Stimulated activated CD4-positive, alpha-beta T cell treated with anti-CD3 and anti-CD28 coated beads, Interleukin-15, amount 100 ng/mL, for 1 hour (primary cell): ENCODE data around the gene ARFGAP1.
A peak's percentile ranks its signal among the peaks of the same experiment; 100 is the strongest.
"Not testable (repeated sequence)": the region's sequence is repeated elsewhere in the genome, so short reads cannot be mapped to it uniquely, and the experiment has no call there.

Experiments used
- DNase-seq, 2 donors: peaks; one replicate each; pipeline ENCODE4 v3.0.0-alpha.2; 2020; ENCODE audit warnings: low read depth in 1 of 2, low spot score in 1 of 2

ARFGAP1 gene

GRCh38 chr20:63290136-63290676, 17.6 kb downstream of the ARFGAP1 start:
- DNase-seq = no peak

GRCh38 chr20:63290677-63291472, 18.3 kb downstream of the ARFGAP1 start:
- DNase-seq = peak; percentile 27 to 61

DNA sequence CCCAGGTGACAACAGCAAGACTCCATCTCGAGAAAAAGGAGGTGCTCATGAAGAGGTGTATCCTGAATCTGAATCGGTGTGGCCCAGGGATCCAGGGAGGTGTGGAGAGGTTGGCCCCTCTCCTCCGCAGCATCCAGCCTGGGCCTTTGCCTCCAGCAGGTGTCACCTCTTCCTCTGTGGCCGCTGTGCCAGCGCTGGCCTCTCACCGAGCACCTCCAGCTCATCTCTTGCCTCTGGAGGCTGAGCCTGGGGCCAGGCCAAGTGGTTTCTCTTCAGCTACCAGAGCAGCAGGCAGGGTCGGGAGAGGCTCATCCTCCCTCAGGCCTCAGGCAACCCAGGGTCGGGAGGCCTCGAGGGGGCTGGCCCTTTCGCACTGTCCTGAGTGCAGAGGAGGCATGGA, 19.2 kb downstream of the ARFGAP1 start:
- no peak for DNase-seq

GRCh38 chr20:63292292-63292701, 19.7 kb downstream of the ARFGAP1 start:
- DNase-seq = no peak

DNA sequence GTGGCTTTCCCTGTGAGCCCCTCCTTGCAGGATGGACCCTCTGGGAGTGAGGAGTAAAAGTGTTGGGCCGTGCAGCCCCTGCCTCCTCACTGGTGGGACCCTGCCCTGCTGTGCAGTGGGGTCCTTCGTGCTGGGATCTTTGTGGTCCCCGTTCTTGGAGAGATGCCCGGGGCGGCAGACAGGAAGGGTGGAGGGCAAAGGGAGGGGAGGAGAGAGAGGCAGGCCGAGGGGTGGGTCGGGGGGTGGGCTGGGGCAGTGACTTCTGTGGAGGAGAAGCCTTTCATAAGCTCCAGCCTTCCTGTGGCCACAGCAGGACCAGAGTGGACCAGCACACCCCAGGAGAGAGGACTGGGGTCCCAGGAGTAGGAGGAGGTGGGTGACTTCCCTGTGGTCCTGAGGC, 20.3 kb downstream of the ARFGAP1 start, which contains the start of gene COL20A1:
TSS of gene COL20A1 (plus strand) at position 283 of the 400 bp plus-strand sequence. CDS start 1,922 bp downstream, outside the sequence.
- DNase-seq = no peak

DNA sequence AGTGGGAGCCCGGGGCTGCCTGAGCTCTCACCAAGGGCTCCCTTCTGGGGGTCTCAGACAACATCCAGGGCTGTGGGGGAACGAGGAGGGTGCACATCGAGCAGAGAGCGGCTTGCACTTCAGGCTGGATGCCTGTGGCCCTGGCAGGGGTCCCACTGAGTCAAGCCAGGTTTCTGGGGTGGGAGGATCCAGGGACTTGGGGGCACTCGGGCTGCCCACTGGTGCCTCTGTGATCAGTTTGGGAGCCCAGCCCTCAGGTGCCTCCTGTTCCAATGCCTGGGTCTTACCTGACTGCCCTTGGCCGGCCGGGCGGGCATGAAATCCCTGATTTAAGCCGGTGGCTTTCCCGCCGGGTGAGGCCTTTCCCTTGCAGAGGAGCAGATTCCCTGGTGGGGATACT, 20.8 kb downstream of the ARFGAP1 start:
- DNase-seq = no peak

DNA sequence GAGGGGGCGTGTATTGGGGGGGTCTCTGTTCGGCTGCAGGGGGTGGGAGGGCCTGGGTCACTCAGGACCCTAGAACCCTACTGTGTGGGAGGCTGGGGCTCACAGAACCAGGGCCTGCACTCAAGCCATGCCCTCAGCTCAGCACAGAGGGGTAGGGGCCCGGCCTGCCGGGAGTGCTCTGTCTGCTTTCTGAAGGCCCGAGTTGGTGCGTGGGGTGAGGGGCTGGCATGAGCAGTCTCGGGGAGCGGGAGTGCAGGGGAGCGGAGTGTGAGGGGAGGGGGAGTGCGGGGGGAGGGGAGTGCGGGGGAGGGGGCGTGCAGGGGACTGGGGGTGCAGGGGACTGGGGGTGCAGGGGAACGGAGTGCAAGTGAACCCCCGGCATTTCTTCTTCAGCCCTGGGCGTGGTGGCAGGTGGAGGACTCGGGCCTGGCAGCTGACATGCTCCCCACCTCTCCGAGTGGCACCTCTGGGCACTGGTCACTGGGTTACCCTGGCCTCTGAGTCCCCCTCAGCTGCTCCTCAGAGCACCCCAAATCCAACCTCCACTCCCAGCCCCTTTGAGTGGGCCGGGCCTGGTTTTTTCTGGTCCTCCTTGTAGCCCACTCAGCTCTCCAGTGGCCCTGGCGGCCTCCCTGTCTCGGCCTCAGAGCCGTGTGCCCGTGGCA, 21.4 kb downstream of the ARFGAP1 start:
- DNase-seq = no peak

- no peak for DNase-seq
Observed at GRCh38 chr20:63294536-63294900, 21.9 kb downstream of the ARFGAP1 start.

- DNase-seq = no peak
Observed at GRCh38 chr20:63295018-63295417, 22.4 kb downstream of the ARFGAP1 start.

- DNase-seq = no peak
Observed at GRCh38 chr20:63295422-63295821, 22.8 kb downstream of the ARFGAP1 start.

DNA sequence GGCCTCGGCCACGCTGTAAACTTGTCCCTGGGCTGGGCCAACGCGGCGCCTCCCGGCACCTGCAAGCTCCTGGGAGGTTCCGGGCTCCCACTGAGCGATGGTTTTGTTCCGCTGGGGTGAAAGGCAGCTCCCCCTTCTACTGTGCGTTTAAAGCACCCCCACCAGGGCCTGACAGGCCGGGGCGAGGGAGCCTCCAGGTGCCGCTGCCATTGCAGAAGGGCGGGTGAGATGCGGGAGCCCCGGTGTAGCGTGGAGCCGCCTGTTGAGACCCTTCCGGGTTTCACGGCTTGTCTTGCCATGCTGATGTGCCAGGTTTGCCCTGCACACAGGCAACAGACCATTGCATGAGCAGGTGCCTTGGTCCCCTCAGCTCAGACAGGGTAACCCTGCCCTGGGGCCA, 23.2 kb downstream of the ARFGAP1 start:
- no peak for DNase-seq

- no peak for DNase-seq
Observed at GRCh38 chr20:63296531-63297299, 24.1 kb downstream of the ARFGAP1 start.

GRCh38 chr20:63297371-63297781, 24.8 kb downstream of the ARFGAP1 start:
- DNase-seq = no peak

GRCh38 chr20:63297796-63298572, 25.4 kb downstream of the ARFGAP1 start:
- DNase-seq = no peak

GRCh38 chr20:63298731-63299312, 26.2 kb downstream of the ARFGAP1 start:
- DNase-seq = no peak

GRCh38 chr20:63301671-63302070, 29.1 kb downstream of the ARFGAP1 start:
- DNase-seq = no peak

DNA sequence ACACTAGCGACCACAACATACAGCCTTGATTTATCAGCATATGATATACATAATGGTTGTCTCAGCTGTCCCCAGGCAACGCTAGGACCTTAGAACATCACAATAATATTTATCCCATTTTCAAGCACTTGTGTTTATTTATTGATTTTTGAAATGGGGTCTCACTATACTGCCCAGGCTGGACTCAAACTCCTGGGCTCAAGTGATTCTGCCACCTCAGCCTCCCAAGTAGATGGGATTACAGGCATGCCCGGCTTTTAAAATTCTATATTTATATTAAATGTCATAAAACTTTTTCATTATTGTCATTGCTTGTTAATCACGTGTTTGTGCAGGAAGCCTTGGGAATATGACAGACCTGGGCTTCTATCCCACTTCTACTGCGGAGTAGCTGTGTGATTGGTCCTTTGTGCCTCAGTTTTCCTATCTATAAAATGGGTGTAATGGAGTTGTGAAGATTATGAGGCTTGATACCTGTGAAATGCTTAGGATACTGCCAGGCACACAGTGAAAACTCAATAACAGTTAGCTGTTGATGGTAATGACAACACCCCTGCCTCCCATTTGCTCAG, 30.6 kb downstream of the ARFGAP1 start:
- no peak for DNase-seq

DNA sequence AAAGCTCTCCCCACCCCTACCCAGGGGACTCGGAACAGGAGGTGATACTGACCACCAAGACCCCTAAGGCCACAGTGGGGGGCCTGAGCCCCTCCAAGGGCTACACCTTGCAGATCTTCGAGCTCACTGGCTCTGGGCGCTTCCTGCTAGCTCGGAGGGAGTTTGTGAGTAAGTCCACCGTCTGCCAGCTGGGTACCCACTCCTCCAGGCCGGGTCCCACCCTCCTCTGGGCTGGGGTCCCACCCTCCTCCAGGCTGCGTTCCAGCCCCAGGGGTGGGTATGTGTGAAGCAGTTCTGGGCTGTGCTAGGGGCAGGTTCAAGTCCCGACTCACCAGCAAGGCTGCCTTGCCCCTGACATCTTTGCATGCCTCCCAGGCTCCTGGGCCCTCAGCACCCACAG, 32.8 kb downstream of the ARFGAP1 start:
- DNase-seq = no peak

- DNase-seq = not testable (repeated sequence)
Observed at GRCh38 chr20:63305933-63306672, 33.5 kb downstream of the ARFGAP1 start.
